CD14-positive monocyte (primary cell): ENCODE measurements around the gene BATF. TPM values are rescaled to one million over a fixed set of nuclear protein-coding genes. Genes with fewer than 3 reads are reported as not detected.
A peak's percentile ranks its signal among the peaks of the same experiment; 100 is the strongest.

ENCODE experiments used
- DNase-seq, 3 donors: peaks; one replicate each; pipeline ENCODE4 v3.0.0-alpha.2; 2011 to 2022
- H2AFZ ChIP-seq: 2 replicates; pipeline ENCODE4 v1.6.0; 2012; ENCODE audit warnings: mild to moderate bottlenecking, low read depth, low read length, inconsistent platforms; ENCODE audit not compliant: insufficient read depth, poor library complexity, severe bottlenecking
- H3K27ac ChIP-seq, 2 donors: 1 replicate in 1 of 2; 2 replicates in 1 of 2; pipeline ENCODE4 v1.5.1; 2012 to 2013; ENCODE audit warnings: low read length in 2 of 2, control low read depth in 1 of 2, inconsistent platforms in 1 of 2, low read depth in 1 of 2, mild to moderate bottlenecking in 1 of 2
- H3K27me3 ChIP-seq, 2 donors: one replicate each; pipeline versions ENCODE4 v1.6.0 to v1.6.1; 2011 to 2013; ENCODE audit warnings: low read length in 2 of 2; ENCODE audit not compliant: control insufficient read depth in 2 of 2, insufficient read depth in 2 of 2
- H3K36me3 ChIP-seq, 2 donors: replicated peaks in 1 of 2; 1 replicate in 1 of 2; 2 replicates in 1 of 2; pipeline versions ENCODE4 v1.5.1 to v1.6.1; 2012 to 2013; ENCODE audit warnings: low read length in 2 of 2, control low read depth in 1 of 2, inconsistent platforms in 1 of 2, mild to moderate bottlenecking in 1 of 2; ENCODE audit not compliant: insufficient read depth in 2 of 2, control insufficient read depth in 1 of 2
- H3K4me1 ChIP-seq, 2 donors: 1 replicate in 1 of 2; 2 replicates in 1 of 2; pipeline versions ENCODE4 v1.5.1 to v1.6.1; 2012 to 2013; ENCODE audit warnings: low read length in 2 of 2, control low read depth in 1 of 2, inconsistent platforms in 1 of 2, mild to moderate bottlenecking in 1 of 2, moderate library complexity in 1 of 2; ENCODE audit not compliant: insufficient read depth in 2 of 2, control insufficient read depth in 1 of 2
- H3K4me2 ChIP-seq: replicated peaks from 2 replicates; pipeline ENCODE3; 2012; ENCODE audit warnings: low read length, moderate library complexity, mild to moderate bottlenecking; ENCODE audit not compliant: poor library complexity, severe bottlenecking; ENCODE audit errors: extremely low read depth
- H3K4me3 ChIP-seq, 3 experiments: fragments of 200-600 bp in 1 of 3; sonication (generic) in 1 of 3; replicated peaks in 1 of 3; 1 replicate in 2 of 3; 2 replicates in 1 of 3; pipeline ENCODE4 v1.5.1; 2011 to 2013; ENCODE audit warnings: low read length in 3 of 3, mild to moderate bottlenecking in 3 of 3, control low read depth in 2 of 3, low read depth in 2 of 3, inconsistent platforms in 1 of 3, moderate library complexity in 1 of 3
- H3K79me2 ChIP-seq: 2 replicates; pipeline ENCODE4 v1.6.0; 2012; ENCODE audit warnings: mild to moderate bottlenecking, control low read depth, inconsistent platforms, low read length, moderate library complexity; ENCODE audit not compliant: insufficient read depth
- H3K9ac ChIP-seq: 2 replicates; pipeline ENCODE4 v1.6.0; 2017; ENCODE audit warnings: low read length, mild to moderate bottlenecking; ENCODE audit not compliant: insufficient read depth, poor library complexity, severe bottlenecking
- H3K9me3 ChIP-seq, 2 donors: replicated peaks in 1 of 2; 1 replicate in 1 of 2; 2 replicates in 1 of 2; pipeline versions ENCODE4 v1.5.1 to v1.6.1; 2012 to 2013; ENCODE audit warnings: low read length in 2 of 2, control low read depth in 1 of 2; ENCODE audit not compliant: control insufficient read depth in 1 of 2, insufficient read depth in 1 of 2
- H4K20me1 ChIP-seq: 2 replicates; pipeline ENCODE4 v1.6.0; 2012; ENCODE audit warnings: mild to moderate bottlenecking, low read length, control low read depth, moderate library complexity; ENCODE audit not compliant: insufficient read depth
- H3K27ac Mint-ChIP-seq, 7 donors: one replicate each; pipeline ENCODE4 v1.8.0; 2020; ENCODE audit warnings: mild to moderate bottlenecking in 7 of 7, mixed read lengths in 7 of 7, moderate library complexity in 6 of 7, inconsistent platforms in 2 of 7
- H3K27me3 Mint-ChIP-seq, 3 donors: one replicate each; pipeline ENCODE4 v1.8.0; 2021 to 2022; ENCODE audit warnings: low read depth in 3 of 3, mild to moderate bottlenecking in 3 of 3, mixed read lengths in 3 of 3, moderate library complexity in 3 of 3, inconsistent platforms in 1 of 3
- H3K36me3 Mint-ChIP-seq, 2 donors: one replicate each; pipeline ENCODE4 v1.8.0; 2020; ENCODE audit warnings: mixed read lengths in 2 of 2, inconsistent platforms in 1 of 2, mild to moderate bottlenecking in 1 of 2
- H3K4me1 Mint-ChIP-seq: one replicate; pipeline ENCODE4 v1.8.0; 2020; ENCODE audit warnings: mild to moderate bottlenecking, mixed read lengths
- H3K4me3 Mint-ChIP-seq, 2 donors: one replicate each; pipeline ENCODE4 v1.8.0; 2020; ENCODE audit warnings: mild to moderate bottlenecking in 2 of 2, mixed read lengths in 2 of 2, moderate library complexity in 1 of 2
- H3K9me3 Mint-ChIP-seq, 7 donors: one replicate each; pipeline ENCODE4 v1.8.0; 2020 to 2022; ENCODE audit warnings: mixed read lengths in 7 of 7, mild to moderate bottlenecking in 6 of 7, moderate library complexity in 6 of 7, inconsistent platforms in 2 of 7
- WGBS: methylation state at CpG from one replicate; pipeline ENCODE4 v1.1.5; 2013; ENCODE audit warnings: missing lambda C conversion rate; ENCODE audit not compliant: insufficient coverage; 5-methylcytosine and 5-hydroxymethylcytosine counted together
- intact Hi-C, 2 donors: fragments of 100-400 bp; cut with micrococcal nuclease; formaldehyde crosslinking; loops; one replicate each; pipeline versions ENCODE4 v1.15.0 to v1.15.1; 2023
- polyA plus RNA-seq, 3 donors: library from polyadenylated mRNA; depleted of rRNA in 1 of 3; unstranded in 2 of 3; stranded (reverse) in 1 of 3; fragments of 300-500 nt in 2 of 3; fragments of >200 nt in 1 of 3; fragmentation: Illumina TruSeq in 2 of 3; gene quantifications; 1 replicate in 2 of 3; 2 replicates in 1 of 3; pipeline ENCODE4 v1.2.3, GENCODE V29; 2012 to 2021
- TF ChIP-seq, protein P1 (sequence below): fragments of 200-600 bp; IDR thresholded peaks from one replicate; pipeline ENCODE4 v1.8.0; 2022; ENCODE audit warnings: antibody characterized with exemption, mild to moderate bottlenecking

The BATF gene
- polyA plus RNA-seq, 3 donors, result 12.6 to 25.8 (median 20.9) TPM

GRCh38 chr14:75495399-75495798 is 26.9 kb upstream of the BATF start:
- H3K4me2 ChIP-seq, result no peak overlapping the region
- Mint-ChIP-seq H3K4me3 (no peak overlapping the region), H3K36me3 (no peaks in the 10 kb centered on the region), H3K9me3 (peaks cover 0 to 5% (median 0%) of the 10 kb centered on the region in 7 donors), H3K4me1 (peaks cover 28% of the 10 kb centered on the region), H3K27me3 (peaks cover 0 to 8% (median 4%) of the 10 kb centered on the region in 3 donors), H3K27ac (no peak overlapping the region)
- no peak overlapping the region for H3K9ac ChIP-seq
- no peaks in the 10 kb centered on the region for H3K79me2 ChIP-seq
- H2AFZ ChIP-seq, result no peak overlapping the region
- no peaks in the 10 kb centered on the region for H3K27me3 ChIP-seq
- no peak overlapping the region for H3K27ac ChIP-seq
- intact Hi-C loops, result no loop called here
- no peaks in the 10 kb centered on the region for H4K20me1 ChIP-seq
- H3K9me3 ChIP-seq, result no peaks in the 10 kb centered on the region
- peak overlapping the region in 1 of 3 experiments; percentile 13 for H3K4me3 ChIP-seq
- DNase-seq, result no peak
- no peaks in the 10 kb centered on the region for H3K36me3 ChIP-seq
- WGBS, result no CpG with 5 or more reads among the region's 3 CpGs
- H3K4me1 ChIP-seq, result peaks cover 25 to 26% of the 10 kb centered on the region in 2 donors
- TF ChIP-seq, protein P1, sequence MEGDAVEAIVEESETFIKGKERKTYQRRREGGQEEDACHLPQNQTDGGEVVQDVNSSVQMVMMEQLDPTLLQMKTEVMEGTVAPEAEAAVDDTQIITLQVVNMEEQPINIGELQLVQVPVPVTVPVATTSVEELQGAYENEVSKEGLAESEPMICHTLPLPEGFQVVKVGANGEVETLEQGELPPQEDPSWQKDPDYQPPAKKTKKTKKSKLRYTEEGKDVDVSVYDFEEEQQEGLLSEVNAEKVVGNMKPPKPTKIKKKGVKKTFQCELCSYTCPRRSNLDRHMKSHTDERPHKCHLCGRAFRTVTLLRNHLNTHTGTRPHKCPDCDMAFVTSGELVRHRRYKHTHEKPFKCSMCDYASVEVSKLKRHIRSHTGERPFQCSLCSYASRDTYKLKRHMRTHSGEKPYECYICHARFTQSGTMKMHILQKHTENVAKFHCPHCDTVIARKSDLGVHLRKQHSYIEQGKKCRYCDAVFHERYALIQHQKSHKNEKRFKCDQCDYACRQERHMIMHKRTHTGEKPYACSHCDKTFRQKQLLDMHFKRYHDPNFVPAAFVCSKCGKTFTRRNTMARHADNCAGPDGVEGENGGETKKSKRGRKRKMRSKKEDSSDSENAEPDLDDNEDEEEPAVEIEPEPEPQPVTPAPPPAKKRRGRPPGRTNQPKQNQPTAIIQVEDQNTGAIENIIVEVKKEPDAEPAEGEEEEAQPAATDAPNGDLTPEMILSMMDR, result no peak

- peak overlapping the region in 1 of 2 donors; percentile 51 for H3K4me3 Mint-ChIP-seq
- peaks cover 0 to under 1% (median 0%) of the 10 kb centered on the region in 7 donors for H3K9me3 Mint-ChIP-seq
These were observed 26.4 kb upstream of the BATF start for GRCh38 chr14:75495882-75496281.

More at GRCh38 chr14:75495882-75496281, 26.4 kb upstream of the BATF start:
- peak overlapping the region in 1 of 7 donors; percentile 31 for H3K27ac Mint-ChIP-seq
- no peak overlapping the region for H3K4me2 ChIP-seq
- peaks cover 28% of the 10 kb centered on the region for H3K4me1 Mint-ChIP-seq
- H4K20me1 ChIP-seq, result no peaks in the 10 kb centered on the region
- DNase-seq, result no peak
- peak overlapping the region in 1 of 3 experiments; percentile 13 for H3K4me3 ChIP-seq
- no peak overlapping the region for H3K9ac ChIP-seq
- TF ChIP-seq, protein P1, result no peak
- H3K27ac ChIP-seq, result no peak overlapping the region
- intact Hi-C loops, result no loop called here
- H2AFZ ChIP-seq, result no peak overlapping the region
- H3K9me3 ChIP-seq, result no peaks in the 10 kb centered on the region
- WGBS, result no CpG with 5 or more reads among the region's 5 CpGs
- no peaks in the 10 kb centered on the region for H3K79me2 ChIP-seq
- H3K36me3 ChIP-seq, result no peaks in the 10 kb centered on the region
- peaks cover 25 to 26% of the 10 kb centered on the region in 2 donors for H3K4me1 ChIP-seq
- no peaks in the 10 kb centered on the region for H3K27me3 ChIP-seq
- H3K27me3 Mint-ChIP-seq, result peaks cover 0 to 8% (median 4%) of the 10 kb centered on the region in 3 donors
- H3K36me3 Mint-ChIP-seq, result no peaks in the 10 kb centered on the region
